GM23338 (cell line): ENCODE results near the gene SHISA7.
A peak's percentile ranks its signal among the peaks of the same experiment; 100 is the strongest.

Source experiments
- CTCF ChIP-seq, 2 experiments: fragments of 200-600 bp in 1 of 2; sonication (generic) in 1 of 2; conservative IDR thresholded peaks; 2 replicates each; pipeline versions ENCODE4 v1.5.1 to v1.6.1; 2016 to 2017; ENCODE audit warnings: antibody characterized with exemption in 2 of 2, low read depth in 2 of 2, mild to moderate bottlenecking in 2 of 2, moderate library complexity in 1 of 2
- EZH2 ChIP-seq: fragments of 200-600 bp; sonication (generic); IDR thresholded peaks from one replicate; pipeline ENCODE4 v1.8.0; 2017; ENCODE audit warnings: antibody characterized with exemption, mild to moderate bottlenecking, low read depth; ENCODE audit not compliant: unreplicated experiment
- EZH2phosphoT487 ChIP-seq: fragments of 200-600 bp; sonication (generic); IDR thresholded peaks from one replicate; pipeline ENCODE4 v1.8.1; 2018; ENCODE audit warnings: antibody characterized with exemption; ENCODE audit not compliant: unreplicated experiment
- POLR2AphosphoS5 ChIP-seq: IDR thresholded peaks from 2 replicates; pipeline ENCODE4 v1.6.1; 2016; ENCODE audit warnings: antibody characterized with exemption, low read depth
- REST ChIP-seq: IDR thresholded peaks from one replicate; pipeline ENCODE4 v1.6.1; 2018; ENCODE audit warnings: antibody characterized with exemption; ENCODE audit not compliant: unreplicated experiment
- ZNF331 ChIP-seq: fragments of 250-450 bp; sonication (Bioruptor Pico); IDR thresholded peaks from 2 replicates; pipeline ENCODE4 v1.5.0; 2020; ENCODE audit warnings: low read depth, mild to moderate bottlenecking, moderate library complexity

- TF ChIP-seq CTCF (conservative IDR thresholded peaks at IDR 0.05; ENCODE audit: low read depth in 2 of 2), result no peak
- no peak for TF ChIP-seq EZH2phosphoT487
- TF ChIP-seq REST, result no peak
- TF ChIP-seq POLR2AphosphoS5, result peak; percentile 14; the same call in 1 of the 2 replicates
- no peak for TF ChIP-seq ZNF331 (CRISPR knock-in tag)
- TF ChIP-seq EZH2, result no peak
These were observed 58.8 kb downstream of the SHISA7 start, which contains the start of gene TMEM238 for GRCh38 chr19:55384131-55384919.
